GM19467 (cell line): ENCODE results near the gene SLAMF9.

Experiments used
- ATAC-seq: cut with Tn5 transposase; IDR thresholded peaks from one replicate; pipeline ENCODE4 v1.9.1; 2021; ENCODE audit warnings: mild to moderate bottlenecking, moderate library complexity; ENCODE audit not compliant: unreplicated experiment

The SLAMF9 gene

DNA sequence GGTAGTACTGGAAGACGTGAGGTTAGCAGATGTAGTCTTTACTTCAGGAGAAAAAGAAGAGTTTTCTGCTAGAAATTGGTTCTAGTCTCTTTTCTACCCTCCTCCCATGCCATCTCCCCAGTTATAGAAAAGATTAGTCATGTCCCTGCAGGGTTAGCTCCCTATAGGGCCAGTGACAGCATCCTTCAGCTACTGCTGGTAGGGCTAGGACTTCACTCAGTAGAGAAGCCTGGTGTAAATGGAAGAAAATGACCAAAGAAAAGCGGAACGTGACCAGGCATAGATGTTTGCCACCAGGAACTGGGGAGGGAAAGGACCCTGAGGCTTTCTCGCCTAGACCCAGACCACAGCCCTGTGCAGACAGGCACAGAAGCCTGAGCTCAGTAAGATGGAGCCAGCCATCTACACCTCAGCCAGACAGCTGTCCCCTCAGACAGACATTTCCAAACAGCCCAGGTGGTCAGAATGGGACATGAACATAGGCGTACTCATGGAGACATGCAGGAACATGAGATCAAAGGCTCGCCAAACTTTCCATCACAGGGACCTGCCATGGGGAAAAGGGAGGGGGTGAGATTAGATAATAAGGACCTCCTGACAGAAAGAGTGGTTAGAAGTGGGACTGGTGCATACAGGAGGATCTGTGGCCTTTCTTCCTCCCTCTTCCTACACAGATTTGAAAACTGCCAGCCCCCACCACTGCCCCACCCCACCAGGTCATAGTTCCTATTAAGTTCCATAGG, 23.5 kb upstream of the SLAMF9 start:
- no peak for ATAC-seq

DNA sequence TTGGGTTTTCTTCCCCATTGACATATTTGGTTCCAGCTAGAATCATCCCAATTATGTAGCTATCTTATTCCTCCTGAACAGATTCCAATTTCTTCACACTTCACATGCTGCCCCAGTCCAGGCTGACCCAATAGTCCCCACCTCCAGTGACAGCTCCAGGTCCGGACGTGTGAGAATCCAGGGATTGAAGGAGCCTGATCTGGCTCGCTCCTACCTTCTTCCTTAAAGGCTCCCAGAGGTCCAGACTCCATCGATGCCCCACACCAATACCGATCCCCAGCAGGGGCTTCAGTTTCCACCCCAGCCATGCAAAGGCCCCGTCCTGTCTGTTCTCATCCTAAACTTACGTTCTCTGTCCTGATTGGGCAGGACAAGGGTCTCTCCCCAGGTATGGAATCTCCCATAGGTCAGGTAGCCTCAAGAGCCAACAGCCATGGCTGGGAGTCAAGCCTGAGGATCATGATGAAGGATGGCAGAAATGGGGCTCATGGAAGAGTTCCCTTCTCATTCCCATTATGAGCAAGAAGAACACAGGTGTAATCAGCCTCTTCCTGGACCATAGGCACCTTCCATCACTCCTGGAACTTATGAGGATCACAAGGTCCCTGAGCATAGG, 20.4 kb upstream of the SLAMF9 start:
- no peak for ATAC-seq

DNA sequence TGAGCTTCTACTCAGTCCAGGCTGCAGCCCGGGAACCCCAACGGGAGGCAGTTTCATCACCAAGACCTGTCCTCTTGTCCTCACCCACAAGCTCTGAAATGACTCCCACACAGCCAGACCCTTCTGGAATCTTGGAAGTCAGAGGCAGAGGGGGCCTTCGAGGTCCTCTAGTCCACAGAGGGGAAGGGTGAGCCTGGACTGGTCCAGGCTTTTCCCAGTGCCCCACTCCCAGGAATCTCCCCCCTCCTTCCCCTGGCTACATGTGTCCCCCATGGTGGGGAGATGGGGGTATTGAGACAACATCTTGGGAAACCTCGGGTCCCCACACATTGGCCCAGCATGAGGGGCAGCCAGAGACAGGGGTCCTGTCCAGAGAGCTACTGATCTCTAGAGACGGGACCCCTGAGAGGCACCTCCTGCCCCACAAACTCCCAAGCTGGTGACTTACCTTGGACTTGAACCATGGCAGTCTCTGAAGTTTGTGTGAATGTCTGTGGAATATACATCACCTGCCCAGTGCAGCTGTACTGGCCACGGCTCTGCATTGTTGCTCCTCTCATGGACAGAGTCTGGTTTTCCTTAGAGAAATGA, 19.4 kb upstream of the SLAMF9 start:
- ATAC-seq: no peak

DNA sequence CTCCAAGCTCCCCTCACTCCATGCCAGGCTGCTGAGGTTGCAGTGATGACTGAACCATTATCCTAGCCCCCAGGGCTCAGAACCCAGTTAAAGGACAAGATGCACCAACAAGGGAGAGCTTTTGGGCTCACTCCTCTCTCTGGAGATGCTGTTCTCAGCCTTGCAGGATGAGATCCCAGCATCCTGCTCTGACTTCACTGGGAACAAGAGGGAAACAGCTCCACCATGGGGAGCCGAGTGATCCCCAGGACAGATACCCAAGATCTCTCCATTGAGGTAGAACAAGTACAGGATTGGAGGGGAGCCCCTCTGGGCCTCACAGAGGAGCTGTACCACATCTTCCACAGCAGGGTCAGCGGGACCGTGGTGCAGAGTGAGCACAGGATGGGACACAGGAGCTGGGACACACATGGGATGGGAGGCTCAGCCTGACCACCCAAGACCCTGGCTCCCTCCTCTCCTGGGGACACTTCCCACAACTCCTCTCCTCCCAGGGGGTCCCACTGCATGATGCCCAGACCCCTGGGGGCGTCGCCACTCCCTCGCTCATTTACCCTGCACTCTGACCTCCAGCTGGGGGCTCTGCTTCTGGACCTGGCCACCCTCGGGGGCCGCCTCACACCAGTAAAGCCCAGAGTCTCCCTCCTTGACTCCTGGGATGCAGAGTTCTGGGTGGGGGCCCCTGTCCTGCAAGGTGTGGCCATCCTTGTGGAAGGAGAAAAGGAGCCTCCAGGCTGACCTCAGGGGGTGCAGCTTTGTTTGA, 18.6 kb upstream of the SLAMF9 start:
- ATAC-seq: no peak

DNA sequence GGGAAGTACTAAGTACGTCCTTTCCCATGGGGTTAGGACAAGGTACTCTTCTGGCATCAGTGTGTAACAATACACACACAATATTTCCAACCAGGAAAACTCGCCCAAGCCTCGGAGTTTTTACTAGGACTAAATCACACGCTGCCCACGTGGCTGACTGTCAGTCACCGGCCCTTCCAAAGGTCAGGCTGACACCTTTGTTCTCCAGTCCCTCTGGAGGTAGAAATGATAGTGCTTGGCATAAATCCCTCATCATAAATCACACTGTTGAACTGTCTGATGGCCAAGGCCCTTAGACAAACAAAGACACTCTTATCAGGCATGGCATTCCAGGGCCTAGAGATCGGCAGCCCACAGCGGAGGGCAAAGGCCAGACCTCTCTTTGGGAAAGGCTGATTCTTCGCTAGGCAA, 16.9 kb upstream of the SLAMF9 start:
- ATAC-seq: no peak

DNA sequence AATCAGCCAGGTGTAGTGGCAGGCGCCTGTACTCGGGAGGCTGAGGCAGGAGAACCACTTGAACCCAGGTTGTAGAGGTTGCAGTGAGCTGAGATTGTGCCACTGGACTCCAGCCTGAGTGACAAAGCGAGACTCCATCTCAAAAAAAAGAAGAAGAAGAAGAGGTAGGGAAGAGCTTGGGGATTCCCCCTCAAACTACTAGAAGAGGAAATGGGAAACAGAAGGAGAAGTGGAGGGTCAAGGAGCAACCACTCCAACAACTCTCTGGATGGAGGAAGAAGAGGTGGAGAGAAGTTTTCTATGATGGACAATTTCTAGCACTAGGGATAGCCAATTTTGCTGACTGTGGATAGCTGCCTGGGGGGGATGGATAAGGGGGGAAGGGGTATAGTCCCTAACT, 14.9 kb upstream of the SLAMF9 start:
- ATAC-seq: no peak

DNA sequence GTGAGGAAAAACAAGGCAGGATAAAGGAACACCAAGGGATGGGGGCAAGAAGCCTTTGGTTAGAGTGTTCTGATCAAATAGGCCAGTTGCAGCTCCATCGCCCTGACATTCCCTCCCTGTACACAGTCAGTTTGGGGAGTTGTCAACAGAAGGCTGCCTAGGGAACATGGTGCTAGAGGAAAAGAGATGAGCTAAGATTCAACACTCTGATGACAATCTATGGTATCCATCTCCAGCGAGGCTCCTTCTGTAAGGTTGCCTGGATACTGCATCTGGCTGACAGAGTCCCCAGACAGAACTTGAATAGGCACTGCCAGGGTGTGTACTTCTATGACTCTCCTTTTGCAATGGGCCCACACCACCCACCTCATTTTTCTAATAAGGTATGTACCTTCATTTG, 11.2 kb upstream of the SLAMF9 start:
- ATAC-seq: no peak

DNA sequence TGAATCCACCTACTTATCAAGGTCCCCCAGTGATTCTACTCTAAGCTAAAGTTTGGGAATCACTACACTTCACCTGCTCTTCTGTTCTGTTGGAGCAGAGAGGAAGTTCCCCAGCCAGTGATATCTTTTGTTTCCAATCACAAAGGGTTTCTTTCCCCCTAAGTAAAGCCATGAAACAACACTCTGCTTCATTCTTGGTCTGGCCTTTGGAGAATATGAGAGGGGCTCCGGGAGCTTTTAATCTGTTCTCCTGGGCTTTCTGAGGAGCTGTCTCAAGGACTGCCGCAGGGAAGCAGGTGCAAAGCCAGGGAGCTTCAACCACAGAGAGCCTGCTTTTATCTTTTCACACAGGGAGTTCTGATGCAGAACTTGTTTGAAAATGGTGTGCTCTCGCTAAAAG, 10.1 kb upstream of the SLAMF9 start:
- no peak for ATAC-seq

DNA sequence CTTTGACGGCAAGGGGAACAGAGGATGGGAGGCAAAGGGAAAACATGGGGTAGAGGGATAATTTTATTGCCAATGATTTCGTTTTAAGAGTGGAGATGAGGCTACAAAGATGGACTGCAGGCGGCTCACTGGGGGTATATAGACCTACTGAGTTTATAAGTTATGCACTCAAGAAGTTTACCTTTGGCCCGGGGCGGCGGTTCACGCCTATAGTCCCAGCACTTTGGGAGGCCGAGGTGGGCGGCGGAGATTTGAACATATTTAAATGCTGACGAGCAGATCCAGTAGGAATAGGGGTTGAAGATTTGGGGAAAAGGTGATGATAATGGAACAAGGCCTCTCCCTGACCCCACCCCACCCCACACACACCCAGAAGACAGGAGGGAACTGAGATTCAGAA, 8.1 kb upstream of the SLAMF9 start:
- ATAC-seq: no peak

DNA sequence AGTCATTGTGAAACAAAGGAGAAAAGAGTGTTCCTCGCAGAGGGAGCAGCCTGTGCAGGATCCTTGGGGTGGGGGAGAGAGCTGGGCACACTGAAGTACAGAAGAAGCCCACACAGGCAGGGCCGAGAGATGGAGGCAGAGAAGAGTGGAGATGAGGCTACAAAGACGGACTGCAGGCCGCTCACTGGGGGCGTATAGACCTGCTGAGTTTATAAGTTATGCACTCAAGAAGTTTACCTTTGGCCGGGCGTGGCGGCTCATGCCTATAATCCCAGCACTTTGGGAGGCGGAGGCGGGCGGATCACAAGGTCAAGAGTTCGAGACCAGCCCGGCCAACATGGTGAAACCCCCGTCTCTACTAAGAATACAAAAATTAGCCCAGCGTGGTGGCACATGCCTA, 7.6 kb upstream of the SLAMF9 start:
- no peak for ATAC-seq

DNA sequence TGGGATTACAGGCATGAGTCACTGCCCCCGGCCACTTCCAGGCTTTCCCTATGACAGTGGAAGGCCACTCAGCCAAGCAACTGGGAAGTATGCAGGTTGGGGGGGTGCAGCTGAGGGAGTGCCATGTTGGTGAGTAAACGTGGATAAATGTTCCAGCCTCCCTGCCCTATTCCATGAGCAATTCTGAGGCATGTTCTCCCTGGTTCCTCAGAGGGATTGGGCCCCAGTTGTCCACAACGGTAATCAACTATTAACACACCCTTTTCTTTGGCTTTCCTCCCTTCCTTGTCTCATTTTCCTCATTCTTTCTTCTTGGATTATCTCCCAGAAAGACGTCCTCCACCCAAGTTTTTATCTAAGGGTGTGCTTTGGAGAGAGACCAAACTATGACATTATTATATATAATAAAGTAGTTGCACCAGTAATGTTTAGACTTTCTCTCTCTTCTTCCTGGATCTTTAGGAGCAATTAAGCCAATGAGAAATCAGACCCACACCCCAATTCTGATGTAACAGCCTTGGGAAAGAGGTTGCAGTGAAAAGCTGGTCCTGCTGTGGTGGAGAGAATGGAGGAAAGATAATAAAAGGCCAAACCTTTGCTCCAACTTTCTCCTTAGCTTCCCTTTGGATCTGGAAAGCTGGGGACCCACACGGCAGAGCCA, 6.8 kb upstream of the SLAMF9 start:
- ATAC-seq: no peak

DNA sequence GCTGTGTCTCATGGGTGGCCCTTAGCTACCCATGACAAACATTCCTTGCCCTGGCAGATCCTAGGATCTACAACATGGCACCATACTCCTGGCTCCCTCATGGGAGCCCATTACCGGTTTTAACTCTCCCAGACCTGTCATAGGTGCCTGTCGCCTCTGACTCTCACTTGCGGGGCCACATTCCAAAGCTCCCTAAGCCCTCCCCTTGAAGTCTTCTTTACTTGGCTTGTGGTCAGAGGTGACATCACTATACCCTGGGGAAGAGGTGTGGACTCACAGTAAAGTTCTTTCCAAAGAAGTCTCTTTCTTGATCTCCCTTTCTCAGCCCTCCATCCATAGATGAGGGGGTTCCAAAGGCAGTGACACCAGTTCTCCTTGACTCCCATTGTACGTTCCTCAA, 5.4 kb upstream of the SLAMF9 start:
- no peak for ATAC-seq

DNA sequence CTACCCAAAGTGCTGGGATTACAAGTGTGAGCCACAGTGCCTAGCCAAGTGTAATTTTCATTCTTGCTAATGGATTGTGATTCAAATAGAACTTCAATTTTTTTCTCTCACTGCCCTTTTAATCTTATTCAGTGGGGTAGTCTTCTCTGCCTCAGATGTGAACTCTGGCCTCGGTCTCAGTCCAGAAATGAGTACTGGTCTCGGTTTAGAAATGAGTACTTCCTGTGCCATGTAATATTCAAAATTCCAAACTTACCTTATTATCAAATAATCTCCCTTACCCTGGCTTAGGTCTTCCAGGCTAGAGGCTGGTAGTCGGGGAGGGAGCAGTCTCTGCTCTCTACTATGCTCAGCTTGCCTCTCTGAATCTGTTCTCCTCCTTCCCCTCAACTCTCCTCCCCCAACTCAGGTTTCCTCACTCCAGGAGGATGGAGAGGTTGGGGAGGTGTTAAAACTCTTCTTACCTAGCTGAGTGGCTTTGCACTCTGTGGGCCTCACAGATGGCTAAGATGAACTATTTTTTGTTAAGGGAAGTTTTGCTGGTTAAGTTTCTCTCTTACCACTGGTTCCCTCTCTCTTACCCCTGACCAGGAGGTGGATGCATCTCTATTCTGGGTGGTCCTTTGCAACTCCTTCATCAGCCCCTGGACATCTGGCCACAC, 4.8 kb upstream of the SLAMF9 start:
- ATAC-seq: no peak

DNA sequence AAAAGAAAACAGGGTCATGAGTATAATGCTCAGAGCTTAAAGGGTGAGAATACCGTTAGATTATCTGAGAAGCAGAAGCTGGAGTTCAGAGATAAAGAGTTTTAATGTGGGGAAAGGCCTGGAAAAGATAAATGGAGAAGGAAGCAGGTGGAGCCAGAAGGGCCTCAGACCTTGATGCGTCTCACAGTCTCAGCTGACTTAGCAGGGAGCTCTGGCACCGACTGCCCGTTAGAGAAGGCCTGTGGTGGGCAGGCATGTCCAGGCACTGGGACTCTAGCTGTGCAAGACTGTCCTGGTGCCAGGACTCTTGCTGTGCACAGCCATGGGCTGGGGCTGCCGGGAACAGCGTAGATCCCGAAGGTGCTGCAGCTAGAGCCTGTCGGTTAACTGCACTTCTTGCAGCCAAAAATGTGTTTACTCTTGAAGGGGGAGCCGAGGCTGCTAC, 3.8 kb upstream of the SLAMF9 start:
- no peak for ATAC-seq

DNA sequence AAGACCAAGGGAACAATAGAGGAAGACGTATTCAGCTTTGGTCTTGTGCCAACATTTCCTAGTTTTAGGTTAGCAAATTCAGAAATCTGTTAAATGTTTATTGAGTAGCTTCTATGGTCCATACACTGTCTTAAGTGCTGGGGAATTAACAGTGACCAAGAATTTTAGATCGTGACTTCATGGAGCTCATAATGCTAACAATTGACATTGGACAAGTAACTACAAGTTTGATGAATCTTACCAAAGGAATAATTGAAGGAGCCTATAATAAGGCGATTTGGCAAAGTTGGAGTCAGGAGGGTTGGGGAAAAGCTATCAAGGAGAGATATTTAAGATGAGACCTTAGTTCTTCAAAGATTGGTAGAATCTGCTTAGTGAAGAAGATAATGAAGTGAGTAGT, 1.4 kb upstream of the SLAMF9 start:
- ATAC-seq: no peak

DNA sequence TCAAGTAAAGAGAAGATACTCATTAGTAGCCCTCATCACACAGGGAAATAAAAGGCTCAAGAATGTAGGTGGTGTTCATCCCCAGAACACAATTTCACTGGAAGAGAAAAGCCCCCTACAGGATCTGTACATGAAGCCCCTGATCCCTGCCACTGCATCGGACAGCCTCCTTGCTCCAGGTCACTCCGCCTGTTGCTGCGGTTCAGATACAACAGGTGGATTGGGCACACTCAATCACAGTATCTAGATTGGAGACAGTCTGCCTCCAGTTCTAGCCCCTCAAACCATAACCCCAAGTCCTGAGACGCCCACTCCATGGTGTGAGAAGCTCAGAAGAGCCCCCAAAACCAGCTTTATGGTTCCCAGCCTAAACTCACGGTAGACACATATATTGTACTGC, 1.1 kb downstream of the SLAMF9 start:
- ATAC-seq: no peak

DNA sequence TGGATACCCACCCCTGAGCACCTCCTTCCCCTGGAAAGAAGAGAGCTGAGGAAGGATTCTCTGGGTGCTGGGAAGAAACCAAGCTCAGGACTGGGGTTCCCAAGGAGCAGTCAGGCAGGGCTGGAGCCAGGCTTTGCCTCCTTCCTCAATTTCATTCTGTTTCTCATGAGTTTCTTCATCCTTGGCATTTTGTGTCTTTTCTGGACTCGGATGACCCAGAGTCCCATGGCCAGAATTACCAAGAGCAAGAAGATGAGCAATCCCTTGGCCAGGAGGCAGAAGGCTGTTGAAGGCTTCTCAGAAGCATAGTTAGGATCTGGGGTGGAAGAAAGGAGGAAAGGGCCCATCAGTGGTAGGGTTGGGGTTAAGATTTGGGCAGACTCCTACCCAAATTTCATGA, 2.5 kb downstream of the SLAMF9 start:
- ATAC-seq: no peak

DNA sequence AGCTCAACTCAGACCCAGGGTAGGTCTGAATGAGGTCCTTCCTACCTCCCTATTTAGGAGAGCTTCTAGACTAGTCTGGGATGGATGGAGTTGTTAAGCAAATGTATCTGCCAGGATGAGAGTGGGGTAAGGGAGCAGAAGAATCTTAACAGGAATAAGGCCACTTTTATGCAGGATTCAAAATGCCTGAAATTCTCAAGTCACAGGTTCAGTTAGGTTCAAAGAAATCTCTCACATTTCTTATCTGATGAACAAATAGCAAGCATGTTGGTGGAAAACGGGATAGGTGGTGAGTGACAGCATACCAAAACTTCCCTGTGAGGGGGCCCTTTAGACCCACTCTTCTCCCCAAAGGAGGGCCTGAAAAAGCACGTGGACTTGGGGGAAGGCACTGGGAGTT, 3.0 kb downstream of the SLAMF9 start:
- ATAC-seq: no peak

DNA sequence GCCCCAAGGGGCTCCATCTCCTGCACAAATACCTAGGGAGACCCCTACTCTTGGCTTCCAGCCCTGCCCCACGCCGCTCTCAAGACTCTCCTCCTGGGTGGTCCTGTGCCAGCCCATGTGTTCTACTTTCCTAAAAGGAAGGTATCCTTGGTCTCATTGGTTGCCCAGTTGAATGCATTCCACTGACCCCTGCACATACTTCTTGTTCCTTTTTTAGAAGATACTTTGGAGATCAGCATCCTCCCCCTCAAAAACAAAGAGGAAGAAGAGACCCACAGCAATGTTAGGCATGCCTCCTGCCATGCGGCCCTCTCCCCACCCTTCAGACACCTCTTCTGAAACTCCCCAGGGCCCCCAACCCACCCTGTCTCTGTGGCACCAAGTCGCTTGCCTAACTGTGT, 4.1 kb downstream of the SLAMF9 start:
- no peak for ATAC-seq

DNA sequence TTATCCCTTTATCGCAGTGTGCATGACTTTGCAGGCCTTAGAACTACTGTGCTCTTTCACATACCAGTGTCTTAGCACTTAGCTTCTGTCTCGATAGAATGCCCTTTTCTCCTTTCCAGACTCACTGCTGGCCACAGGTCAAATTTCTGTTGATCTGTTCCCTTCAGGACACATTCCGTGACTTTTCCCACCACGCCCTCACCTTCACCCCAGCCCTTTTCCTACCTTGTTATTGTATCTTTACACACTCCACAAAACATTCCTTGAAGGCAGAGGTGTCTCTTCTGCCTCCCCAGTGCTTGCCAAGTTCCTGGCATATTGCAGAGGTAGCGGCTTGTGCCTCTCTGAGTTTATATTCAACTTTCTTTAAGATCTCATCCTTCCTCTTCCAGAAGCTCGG, 4.9 kb downstream of the SLAMF9 start:
- ATAC-seq: no peak

DNA sequence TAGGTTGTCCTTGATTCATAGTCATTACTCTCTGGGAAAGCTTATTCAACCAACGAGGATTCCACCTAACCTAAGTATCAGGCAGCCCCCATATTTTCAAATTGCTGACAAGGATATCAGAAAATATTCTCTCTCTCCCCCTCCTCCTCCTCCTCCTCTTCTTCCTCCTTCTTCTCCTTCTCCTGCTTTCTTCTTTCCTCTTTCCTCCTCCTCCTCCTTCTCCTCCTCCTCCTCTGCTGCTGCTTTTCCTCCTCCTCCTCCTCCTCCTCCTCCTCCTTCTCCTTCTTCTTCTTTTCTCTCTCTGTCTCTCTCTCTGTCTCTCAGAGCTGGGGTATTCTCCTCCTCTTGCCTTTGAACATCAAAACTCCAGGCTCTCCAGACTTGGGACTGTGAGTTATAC, 6.1 kb downstream of the SLAMF9 start:
- no peak for ATAC-seq
